Smooth muscle cell (in vitro differentiated cells): ENCODE data around the gene CHRNG. TPM values are rescaled to one million over a fixed set of nuclear protein-coding genes. Genes with fewer than 3 reads are reported as not detected.

Source experiments
- DNase-seq: peaks from one replicate; lab custom pipeline; 2025; ENCODE audit not compliant: unreplicated experiment; lab: John Stamatoyannopoulos, UW
- H2AFZ ChIP-seq: fragments of 200-600 bp; sonication (generic); 2 replicates; pipeline ENCODE4 v1.6.0; 2016; ENCODE audit warnings: antibody characterized with exemption, low read depth, mild to moderate bottlenecking
- H3F3A ChIP-seq: fragments of 200-600 bp; sonication (generic); 2 replicates; pipeline ENCODE4 v1.6.0; 2017; ENCODE audit warnings: antibody characterized with exemption, low read depth
- H3K27ac ChIP-seq: fragments of 200-600 bp; sonication (generic); 2 replicates; pipeline ENCODE4 v1.5.1; 2016; ENCODE audit warnings: low read depth, mild to moderate bottlenecking
- H3K27me3 ChIP-seq: fragments of 200-600 bp; sonication (generic); 2 replicates; pipeline ENCODE4 v1.6.1; 2016; ENCODE audit warnings: low read depth, mild to moderate bottlenecking
- H3K36me3 ChIP-seq: fragments of 200-600 bp; sonication (generic); 2 replicates; pipeline ENCODE4 v1.5.1; 2016; ENCODE audit warnings: low read depth
- H3K4me1 ChIP-seq: fragments of 200-600 bp; sonication (generic); 2 replicates; pipeline ENCODE4 v1.5.1; 2016; ENCODE audit warnings: low read depth
- H3K4me2 ChIP-seq: fragments of 200-600 bp; sonication (generic); 2 replicates; pipeline ENCODE4 v1.6.0; 2016; ENCODE audit warnings: mild to moderate bottlenecking
- H3K4me3 ChIP-seq: fragments of 200-600 bp; sonication (generic); 2 replicates; pipeline ENCODE4 v1.5.1; 2016; ENCODE audit warnings: mild to moderate bottlenecking
- H3K79me2 ChIP-seq: fragments of 200-600 bp; sonication (generic); 2 replicates; pipeline ENCODE4 v1.6.0; 2016; ENCODE audit warnings: low read depth, mild to moderate bottlenecking
- H3K9ac ChIP-seq: fragments of 200-600 bp; sonication (generic); 2 replicates; pipeline ENCODE4 v1.6.0; 2016; ENCODE audit warnings: low read depth
- H3K9me3 ChIP-seq: fragments of 200-600 bp; sonication (generic); replicated peaks from 2 replicates; pipeline ENCODE4 v1.5.1; 2016; ENCODE audit warnings: low read depth
- H4K20me1 ChIP-seq: fragments of 200-600 bp; sonication (generic); 2 replicates; pipeline ENCODE4 v1.6.0; 2016; ENCODE audit warnings: low read depth
- WGBS: methylation state at CpG from one replicate; pipeline ENCODE4 v1.1.7; 2016; ENCODE audit warnings: low lambda C conversion rate; 5-methylcytosine and 5-hydroxymethylcytosine counted together
- polyA plus RNA-seq: library from polyadenylated mRNA; unstranded; fragments of >200 nt; fragmentation: Nextera tagmentation; extraction: Ambion mirVana; gene quantifications from 2 replicates; pipeline ENCODE4 v1.2.1, GENCODE V29; 2016
- total RNA-seq: library from RNA; depleted of rRNA; stranded (reverse); fragments of >200 nt; gene quantifications from 2 replicates; pipeline ENCODE4 v1.2.3, GENCODE V29; 2014
- TF ChIP-seq, protein P1 (sequence below): fragments of 200-600 bp; sonication (generic); IDR thresholded peaks from 2 replicates; pipeline ENCODE4 v1.5.1; 2017; ENCODE audit warnings: borderline replicate concordance, mild to moderate bottlenecking, antibody characterized with exemption; ENCODE audit not compliant: insufficient read depth, poor library complexity, severe bottlenecking

Gene CHRNG
- total and polyA plus RNA-seq, 2 experiments from 2014 or later: not detected

DNA sequence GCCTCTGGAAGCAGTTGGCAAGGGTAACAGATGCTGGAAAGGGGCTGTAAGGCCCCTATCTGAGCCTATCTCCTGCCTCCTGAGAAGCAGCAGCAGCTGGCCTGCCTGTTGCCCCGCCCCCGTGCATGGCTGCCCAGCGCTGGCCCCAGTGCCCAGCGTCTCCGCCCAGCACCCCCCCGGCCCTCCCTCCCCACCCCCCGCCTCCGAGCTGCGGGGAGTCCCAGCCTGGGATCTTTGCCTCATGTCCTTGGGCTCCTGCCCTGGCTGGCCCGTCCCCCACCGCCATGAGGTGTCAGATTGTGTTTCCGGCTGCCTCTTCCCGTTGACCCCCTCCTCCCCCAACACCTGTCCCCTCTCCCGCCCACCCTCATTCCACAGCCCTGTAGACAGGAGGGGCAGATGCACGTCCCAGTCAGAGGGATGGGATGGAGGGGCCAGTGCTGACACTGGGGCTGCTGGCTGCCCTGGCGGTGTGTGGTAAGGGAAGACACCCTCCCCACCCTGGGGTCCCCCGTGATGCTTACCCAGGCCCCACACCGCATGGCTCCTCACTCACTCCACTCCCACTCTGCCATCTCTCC lies 13.6 kb upstream of the CHRNG start, which contains the start of gene CHRND:
Gene CHRND, plus strand, starts transcription at position 370 of the 581 bp plus-strand sequence. Its CDS starts 56 bp downstream, at position 426.
- no peaks in the 10 kb centered on the region for H3F3A ChIP-seq
- H3K27ac ChIP-seq: no peak within 1 kb of the TSS
- no peak within 1 kb of the TSS for H3K4me2 ChIP-seq
- H3K4me3 ChIP-seq: no peak within 1 kb of the TSS
- H3K9me3 ChIP-seq: no peaks in the 10 kb centered on the region
- WGBS: 64% methylated on average over 14 of the region's 18 CpGs
- no peaks in the 10 kb centered on the region for H3K36me3 ChIP-seq
- no peak for DNase-seq
- peaks cover 4% of the 10 kb centered on the region for H3K4me1 ChIP-seq
- TF ChIP-seq, protein P1, sequence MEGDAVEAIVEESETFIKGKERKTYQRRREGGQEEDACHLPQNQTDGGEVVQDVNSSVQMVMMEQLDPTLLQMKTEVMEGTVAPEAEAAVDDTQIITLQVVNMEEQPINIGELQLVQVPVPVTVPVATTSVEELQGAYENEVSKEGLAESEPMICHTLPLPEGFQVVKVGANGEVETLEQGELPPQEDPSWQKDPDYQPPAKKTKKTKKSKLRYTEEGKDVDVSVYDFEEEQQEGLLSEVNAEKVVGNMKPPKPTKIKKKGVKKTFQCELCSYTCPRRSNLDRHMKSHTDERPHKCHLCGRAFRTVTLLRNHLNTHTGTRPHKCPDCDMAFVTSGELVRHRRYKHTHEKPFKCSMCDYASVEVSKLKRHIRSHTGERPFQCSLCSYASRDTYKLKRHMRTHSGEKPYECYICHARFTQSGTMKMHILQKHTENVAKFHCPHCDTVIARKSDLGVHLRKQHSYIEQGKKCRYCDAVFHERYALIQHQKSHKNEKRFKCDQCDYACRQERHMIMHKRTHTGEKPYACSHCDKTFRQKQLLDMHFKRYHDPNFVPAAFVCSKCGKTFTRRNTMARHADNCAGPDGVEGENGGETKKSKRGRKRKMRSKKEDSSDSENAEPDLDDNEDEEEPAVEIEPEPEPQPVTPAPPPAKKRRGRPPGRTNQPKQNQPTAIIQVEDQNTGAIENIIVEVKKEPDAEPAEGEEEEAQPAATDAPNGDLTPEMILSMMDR: no peak
- no peaks in the 10 kb centered on the region for H4K20me1 ChIP-seq
- no peak within 1 kb of the TSS for H3K9ac ChIP-seq
- H3K79me2 ChIP-seq: no peaks in the 10 kb centered on the region
- peaks cover 35% of the 10 kb centered on the region for H3K27me3 ChIP-seq
- no peak within 1 kb of the TSS for H2AFZ ChIP-seq

- Histone ChIP-seq H3K36me3 (no peaks in the 10 kb centered on the region), H3K4me2 (no peak overlapping the region), H3F3A (no peaks in the 10 kb centered on the region), H3K27me3 (peaks cover 29% of the 10 kb centered on the region), H3K9me3 (no peaks in the 10 kb centered on the region), H2AFZ (no peak overlapping the region), H3K9ac (no peak overlapping the region), H4K20me1 (no peaks in the 10 kb centered on the region), H3K4me1 (peaks cover 4% of the 10 kb centered on the region), H3K4me3 (no peak overlapping the region), H3K79me2 (no peaks in the 10 kb centered on the region), H3K27ac (no peak overlapping the region)
- DNase-seq: no peak
- 85% methylated on average over 13 of the region's 13 CpGs for WGBS
- TF ChIP-seq, protein P1: no peak
These were observed 13.0 kb upstream of the CHRNG start for GRCh38 chr2:232526372-232526941.

DNA sequence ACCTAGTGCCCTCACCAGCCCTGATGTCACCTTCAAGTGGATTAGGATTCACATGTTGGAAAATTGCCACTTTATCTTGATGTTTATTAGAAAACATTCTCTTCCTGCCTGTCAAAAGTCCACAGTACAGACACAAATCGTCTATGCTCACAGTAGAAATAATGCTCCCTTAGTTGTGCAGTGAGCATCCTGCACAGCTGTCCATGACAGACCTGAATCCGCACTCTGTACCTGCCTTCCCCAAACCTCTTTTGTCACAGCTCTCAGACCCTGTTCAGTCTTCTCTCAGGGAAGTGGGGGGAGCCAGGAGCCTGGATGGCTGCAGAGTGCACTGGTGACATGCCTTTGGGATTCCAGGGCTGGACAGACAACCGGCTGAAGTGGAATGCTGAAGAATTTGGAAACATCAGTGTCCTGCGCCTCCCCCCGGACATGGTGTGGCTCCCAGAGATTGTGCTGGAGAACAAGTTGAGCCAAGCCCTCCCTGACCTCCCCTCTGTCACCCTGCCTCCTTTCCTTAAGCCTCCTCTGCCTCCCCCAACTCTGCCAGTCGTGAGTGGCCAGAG lies 11.5 kb upstream of the CHRNG start:
- Histone ChIP-seq H3K9ac (no peak overlapping the region), H2AFZ (no peak overlapping the region), H3K79me2 (no peaks in the 10 kb centered on the region), H3K27ac (no peak overlapping the region), H4K20me1 (no peaks in the 10 kb centered on the region), H3K4me3 (no peak overlapping the region), H3K9me3 (no peaks in the 10 kb centered on the region), H3K4me1 (peaks cover 4% of the 10 kb centered on the region), H3F3A (no peaks in the 10 kb centered on the region), H3K4me2 (no peak overlapping the region), H3K36me3 (no peaks in the 10 kb centered on the region), H3K27me3 (peaks cover 19% of the 10 kb centered on the region)
- 89% methylated on average over 6 of the region's 6 CpGs for WGBS
- DNase-seq: no peak
- TF ChIP-seq, protein P1: no peak
